Psoas muscle (tissue), 8 donors: ENCODE results near the gene WDR18. TPM values are rescaled to one million over a fixed set of nuclear protein-coding genes. Genes with fewer than 3 reads are reported as not detected.

ENCODE experiments used
- ATAC-seq, 4 donors: fragments of 200-7000 bp; cut with Tn5 transposase; one replicate each; pipeline ENCODE4 v1.9.1; 2020; ENCODE audit warnings: moderate library complexity in 3 of 4, mild to moderate bottlenecking in 2 of 4
- DNase-seq, 2 donors: peaks; one replicate each; pipeline ENCODE4 v3.0.0-alpha.2; 2020
- H3K27ac ChIP-seq: fragments of 200-600 bp; one replicate; pipeline ENCODE4 v1.8.0; 2022
- H3K27me3 ChIP-seq, 3 donors: fragments of 200-600 bp in 1 of 3; one replicate each; pipeline versions ENCODE4 v1.6.1 to v1.8.0; 2013 to 2022; ENCODE audit warnings: low read length in 2 of 3, mild to moderate bottlenecking in 2 of 3, moderate library complexity in 1 of 3; ENCODE audit not compliant: insufficient read depth in 3 of 3
- H3K36me3 ChIP-seq, 2 donors: fragments of 200-600 bp in 1 of 2; one replicate each; pipeline versions ENCODE4 v1.6.1 to v1.8.0; 2013 to 2022; ENCODE audit warnings: low read depth in 1 of 2, mild to moderate bottlenecking in 1 of 2, moderate library complexity in 1 of 2; ENCODE audit not compliant: insufficient read depth in 1 of 2
- H3K4me1 ChIP-seq: fragments of 200-600 bp; one replicate; pipeline ENCODE4 v1.8.0; 2022
- H3K4me3 ChIP-seq: fragments of 200-600 bp; one replicate; pipeline ENCODE4 v1.8.0; 2022; ENCODE audit warnings: mild to moderate bottlenecking
- H3K9me3 ChIP-seq: fragments of 200-600 bp; one replicate; pipeline ENCODE4 v1.8.0; 2022
- WGBS, 3 donors: extraction: QIAGEN DNeasy Blood & Tissue Kit; methylation state at CpG; one replicate each; pipeline versions ENCODE4 v1.1.6 to v1.1.7; 2013; 5-methylcytosine and 5-hydroxymethylcytosine counted together
- intact Hi-C, 2 donors: fragments of 100-400 bp; cut with DNase I; formaldehyde crosslinking; loops; one replicate each; pipeline versions ENCODE4 v1.11.0 to v1.14.2; 2022
- polyA plus RNA-seq, 3 donors: library from polyadenylated mRNA; stranded (reverse); fragments of 200-250 nt; gene quantifications; one replicate each; pipeline ENCODE4 v1.2.3, GENCODE V29; 2013
- total RNA-seq, 4 donors: library from RNA; stranded (reverse); fragmentation: NEBNext Ultra II Directional in 2 of 4; extraction: Animal tissue kit (Norgen Biotek cat#: 25700) in 2 of 4; gene quantifications; one replicate each; pipeline versions ENCODE4 v1.2.1 to v1.2.4, GENCODE V29; 2021 to 2023
- TF ChIP-seq, protein P1 (sequence below): fragments of 200-600 bp; IDR thresholded peaks from one replicate; pipeline ENCODE4 v1.8.0; 2022; ENCODE audit warnings: antibody characterized with exemption
- donor health status: healthy with polysubstance abuse.
- donor health status: DM: no; HTN: no; CAD: no; lungs with moderate emphysema.
- donor health status: Bipolar disorder and iron deficiency.
- donor health status: healthy.
- donor health status: DM: yes; HTN: yes; CAD: no.
- donor health status: DM: no; HTN: no; CAD: no.
- donor health status: DM: no; HTN: no; CAD: no.
- donor health status: DM: yes; HTN: yes; CAD: no.

WDR18 gene
- total and polyA plus RNA-seq, 7 donors, result 17.4 to 77.9 (median 28.0) TPM

- TF ChIP-seq, protein P1, sequence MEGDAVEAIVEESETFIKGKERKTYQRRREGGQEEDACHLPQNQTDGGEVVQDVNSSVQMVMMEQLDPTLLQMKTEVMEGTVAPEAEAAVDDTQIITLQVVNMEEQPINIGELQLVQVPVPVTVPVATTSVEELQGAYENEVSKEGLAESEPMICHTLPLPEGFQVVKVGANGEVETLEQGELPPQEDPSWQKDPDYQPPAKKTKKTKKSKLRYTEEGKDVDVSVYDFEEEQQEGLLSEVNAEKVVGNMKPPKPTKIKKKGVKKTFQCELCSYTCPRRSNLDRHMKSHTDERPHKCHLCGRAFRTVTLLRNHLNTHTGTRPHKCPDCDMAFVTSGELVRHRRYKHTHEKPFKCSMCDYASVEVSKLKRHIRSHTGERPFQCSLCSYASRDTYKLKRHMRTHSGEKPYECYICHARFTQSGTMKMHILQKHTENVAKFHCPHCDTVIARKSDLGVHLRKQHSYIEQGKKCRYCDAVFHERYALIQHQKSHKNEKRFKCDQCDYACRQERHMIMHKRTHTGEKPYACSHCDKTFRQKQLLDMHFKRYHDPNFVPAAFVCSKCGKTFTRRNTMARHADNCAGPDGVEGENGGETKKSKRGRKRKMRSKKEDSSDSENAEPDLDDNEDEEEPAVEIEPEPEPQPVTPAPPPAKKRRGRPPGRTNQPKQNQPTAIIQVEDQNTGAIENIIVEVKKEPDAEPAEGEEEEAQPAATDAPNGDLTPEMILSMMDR, result no peak
- 57 to 69% (median 63%) methylated on average over 23 to 24 of the region's 24 CpGs for WGBS, 3 donors
- Histone ChIP-seq H3K4me3 (peak overlapping the region; percentile 88), H3K9me3 (no peaks in the 10 kb centered on the region), H3K27ac (peak overlapping the region; percentile 63), H3K4me1 (peaks cover 57% of the 10 kb centered on the region), H3K36me3 (peaks cover 0 to 21% of the 10 kb centered on the region in 2 donors), H3K27me3 (no peaks in the 10 kb centered on the region)
- DNase-seq, result peak in 1 of 2 donors; percentile 59
- ATAC-seq, result no peak
- intact Hi-C loops, result no loop called here
Measured at GRCh38 chr19:1017115-1017905, 33.2 kb downstream of the WDR18 start.

DNA sequence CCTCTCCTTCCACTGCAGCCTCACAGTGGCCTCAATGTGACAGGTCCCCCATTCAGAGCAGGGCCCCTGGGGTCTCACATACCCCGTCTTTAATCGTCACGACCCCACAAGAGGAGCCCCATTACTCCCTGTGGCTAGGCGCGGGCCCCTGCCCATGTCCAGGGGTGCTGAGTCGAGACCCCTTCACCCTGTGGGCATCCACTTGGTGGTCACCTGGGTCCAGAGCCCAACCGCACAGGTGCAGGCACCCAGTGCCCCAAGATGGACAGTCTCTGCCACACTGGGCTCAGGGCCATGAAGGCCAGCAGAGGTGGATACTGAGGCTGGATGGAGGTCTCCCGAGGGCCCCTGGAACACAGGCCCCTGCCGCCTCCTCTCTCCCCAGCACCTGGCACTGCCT, 33.8 kb downstream of the WDR18 start:
- TF ChIP-seq, protein P1, result no peak
- Histone ChIP-seq H3K9me3 (no peaks in the 10 kb centered on the region), H3K4me3 (peak overlapping the region; percentile 88), H3K27ac (no peak overlapping the region), H3K4me1 (peaks cover 57% of the 10 kb centered on the region), H3K27me3 (no peaks in the 10 kb centered on the region), H3K36me3 (peaks cover 0 to 15% of the 10 kb centered on the region in 2 donors)
- ATAC-seq (no peak), DNase-seq (peak in 1 of 2 donors; percentile 50)
- WGBS, 3 donors, result 77 to 86% (median 80%) methylated on average over 9 of the region's 9 CpGs
- intact Hi-C loops, result no loop called here

GRCh38 chr19:1018393-1018792, 34.2 kb downstream of the WDR18 start:
- no peak for DNase-seq
- peaks cover 0 to 10% of the 10 kb centered on the region in 2 donors for H3K36me3 ChIP-seq
- TF ChIP-seq, protein P1, result no peak
- WGBS, 3 donors, result 66 to 87% (median 71%) methylated on average over 5 of the region's 5 CpGs
- peaks cover 57% of the 10 kb centered on the region for H3K4me1 ChIP-seq
- H3K27ac ChIP-seq, result no peak overlapping the region
- peak overlapping the region; percentile 88 for H3K4me3 ChIP-seq
- no peaks in the 10 kb centered on the region for H3K27me3 ChIP-seq
- no peaks in the 10 kb centered on the region for H3K9me3 ChIP-seq
- intact Hi-C loops, result no loop called here
- ATAC-seq, result no peak

GRCh38 chr19:1018932-1019615, 34.9 kb downstream of the WDR18 start:
- no peak for ATAC-seq
- H3K9me3 ChIP-seq, result no peaks in the 10 kb centered on the region
- intact Hi-C loops, result no loop called here
- WGBS, 3 donors, result 32 to 42% (median 36%) methylated on average over 17 of the region's 17 CpGs
- peak in 1 of 2 donors; percentile 50 for DNase-seq
- peak overlapping the region; percentile 88 for H3K4me3 ChIP-seq
- no peaks in the 10 kb centered on the region for H3K27me3 ChIP-seq
- TF ChIP-seq, protein P1, result no peak
- H3K27ac ChIP-seq, result peak overlapping the region; percentile 94
- peaks cover 0 to 3% of the 10 kb centered on the region in 2 donors for H3K36me3 ChIP-seq
- peaks cover 57% of the 10 kb centered on the region for H3K4me1 ChIP-seq
